ENCODE results near the gene SDR42E2.

Gene SDR42E2

GRCh38 chr16:22161999-22162655, at the start of gene SDR42E2:
Gene SDR42E2 (plus strand): TSS chr16:22162506. CDS start chr16:22165583, 3,077 bp downstream.
- Mint-ChIP-seq H3K4me1 (no peaks in the 10 kb centered on the region), H3K27ac (no peak within 1 kb of the TSS), H3K4me3 (peak within 1 kb of the TSS; percentile 59), H3K9me3 (peaks cover 10% of the 10 kb centered on the region), H3K27me3 (ENCODE audit: low read depth, poor library complexity) (peaks cover 77% of the 10 kb centered on the region), H3K36me3 (ENCODE audit: low read depth) (peaks cover 5% of the 10 kb centered on the region)
- DNase-seq = peak; percentile 50
- no peak for TF ChIP-seq CTCF (IDR thresholded peaks at IDR 0.05)

- no peak for DNase-seq
- Mint-ChIP-seq H3K36me3 (ENCODE audit: low read depth) (no peaks in the 10 kb centered on the region), H3K9me3 (no peaks in the 10 kb centered on the region), H3K27me3 (ENCODE audit: low read depth, poor library complexity) (peaks cover 24% of the 10 kb centered on the region), H3K4me3 (no peak overlapping the region), H3K27ac (peak overlapping the region; percentile 46), H3K4me1 (no peaks in the 10 kb centered on the region)
- no peak for TF ChIP-seq CTCF (IDR thresholded peaks at IDR 0.05)
Measured at GRCh38 chr16:22116095-22116700, 46.1 kb upstream of the SDR42E2 start.

GRCh38 chr16:22117609-22118008, 44.7 kb upstream of the SDR42E2 start:
- no peaks in the 10 kb centered on the region for H3K36me3 Mint-ChIP-seq (ENCODE audit: low read depth)
- no peak for TF ChIP-seq CTCF (IDR thresholded peaks at IDR 0.05)
- no peak for DNase-seq
- no peak overlapping the region for H3K27ac Mint-ChIP-seq
- no peaks in the 10 kb centered on the region for H3K9me3 Mint-ChIP-seq
- H3K4me3 Mint-ChIP-seq = no peak overlapping the region
- H3K27me3 Mint-ChIP-seq (ENCODE audit: low read depth, poor library complexity) = peaks cover 20% of the 10 kb centered on the region
- H3K4me1 Mint-ChIP-seq = no peaks in the 10 kb centered on the region

GRCh38 chr16:22120440-22120839, 41.9 kb upstream of the SDR42E2 start:
- H3K9me3 Mint-ChIP-seq = no peaks in the 10 kb centered on the region
- H3K4me3 Mint-ChIP-seq = no peak overlapping the region
- no peak overlapping the region for H3K27ac Mint-ChIP-seq
- no peak for TF ChIP-seq CTCF (IDR thresholded peaks at IDR 0.05)
- H3K4me1 Mint-ChIP-seq = no peaks in the 10 kb centered on the region
- H3K36me3 Mint-ChIP-seq (ENCODE audit: low read depth) = no peaks in the 10 kb centered on the region
- peaks cover 25% of the 10 kb centered on the region for H3K27me3 Mint-ChIP-seq (ENCODE audit: low read depth, poor library complexity)
- no peak for DNase-seq

- H3K4me1 Mint-ChIP-seq = no peaks in the 10 kb centered on the region
- H3K9me3 Mint-ChIP-seq = no peaks in the 10 kb centered on the region
- peaks cover 30% of the 10 kb centered on the region for H3K27me3 Mint-ChIP-seq (ENCODE audit: low read depth, poor library complexity)
- H3K27ac Mint-ChIP-seq = no peak overlapping the region
- H3K4me3 Mint-ChIP-seq = no peak overlapping the region
- DNase-seq = no peak
- TF ChIP-seq CTCF (IDR thresholded peaks at IDR 0.05) = no peak
- H3K36me3 Mint-ChIP-seq (ENCODE audit: low read depth) = no peaks in the 10 kb centered on the region
Measured at GRCh38 chr16:22122239-22122638, 40.1 kb upstream of the SDR42E2 start.

- Mint-ChIP-seq H3K9me3 (peaks cover 5% of the 10 kb centered on the region), H3K27me3 (ENCODE audit: low read depth, poor library complexity) (peaks cover 30% of the 10 kb centered on the region), H3K4me1 (no peaks in the 10 kb centered on the region), H3K27ac (no peak overlapping the region), H3K36me3 (ENCODE audit: low read depth) (no peaks in the 10 kb centered on the region), H3K4me3 (no peak overlapping the region)
- TF ChIP-seq CTCF (IDR thresholded peaks at IDR 0.05) = no peak
- no peak for DNase-seq
Measured at GRCh38 chr16:22123146-22123545, 39.2 kb upstream of the SDR42E2 start.
